Fibroblast of villous mesenchyme (primary cell): ENCODE measurements around the gene NUP85. TPM values are rescaled to one million over a fixed set of nuclear protein-coding genes. Genes with fewer than 3 reads are reported as not detected.
A peak's percentile ranks its signal among the peaks of the same experiment; 100 is the strongest.
"Not testable (repeated sequence)": the region's sequence is repeated elsewhere in the genome, so short reads cannot be mapped to it uniquely, and the experiment has no call there.

Experiments
- DNase-seq: peaks from one replicate; pipeline ENCODE4 v3.0.0-alpha.2; 2010; ENCODE audit warnings: low read depth
- H3K4me3 ChIP-seq: 2 replicates; pipeline ENCODE4 v1.5.1; 2011; ENCODE audit warnings: low read depth, mild to moderate bottlenecking, low read length
- total RNA-seq: library from RNA; depleted of rRNA; stranded (reverse); fragments of >200 nt; gene quantifications from 2 replicates; pipeline ENCODE4 v1.2.3, GENCODE V29; 2012
- TF ChIP-seq, protein P1 (sequence below): IDR thresholded peaks from 2 replicates; pipeline ENCODE4 v1.5.1; 2012; ENCODE audit warnings: low read depth, mild to moderate bottlenecking, low read length; ENCODE audit not compliant: insufficient read depth

NUP85 gene
- total RNA-seq, 1 donor = 31.1 TPM

DNA sequence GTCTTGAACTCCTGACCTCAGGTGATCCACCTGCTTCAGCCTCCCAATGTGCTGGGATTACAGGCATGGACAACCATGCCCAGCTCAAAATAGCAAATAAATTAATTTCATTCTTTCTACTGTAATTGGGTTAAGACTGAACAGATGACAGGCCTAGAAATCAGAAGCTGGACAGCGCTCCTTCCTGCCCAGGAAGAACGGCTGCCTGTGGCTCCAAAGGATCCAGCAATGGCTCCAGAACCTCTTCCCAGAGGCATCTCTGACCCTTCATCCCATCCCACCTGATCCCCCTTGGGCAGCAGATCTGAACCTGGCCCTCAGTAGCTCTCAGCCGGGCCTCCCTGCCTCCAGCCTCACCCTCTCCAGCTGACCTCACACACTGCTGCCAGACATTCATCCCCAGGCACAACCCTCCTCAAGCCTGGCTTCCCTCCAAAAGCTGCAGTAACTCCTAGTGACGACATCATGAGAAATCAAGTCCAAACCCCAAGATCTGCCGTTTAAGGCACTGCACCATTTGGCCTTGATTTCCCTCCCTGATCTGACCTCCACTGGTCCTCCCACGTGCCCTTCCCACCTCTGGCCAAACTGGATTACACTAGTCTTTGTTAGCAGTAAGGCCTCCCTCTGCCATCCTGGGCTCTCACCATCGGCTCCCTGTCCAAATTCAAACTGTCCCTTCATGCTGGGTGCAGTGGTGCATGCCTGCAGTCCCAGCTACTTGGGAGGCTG, 68.7 kb downstream of the NUP85 start:
- TF ChIP-seq, protein P1, sequence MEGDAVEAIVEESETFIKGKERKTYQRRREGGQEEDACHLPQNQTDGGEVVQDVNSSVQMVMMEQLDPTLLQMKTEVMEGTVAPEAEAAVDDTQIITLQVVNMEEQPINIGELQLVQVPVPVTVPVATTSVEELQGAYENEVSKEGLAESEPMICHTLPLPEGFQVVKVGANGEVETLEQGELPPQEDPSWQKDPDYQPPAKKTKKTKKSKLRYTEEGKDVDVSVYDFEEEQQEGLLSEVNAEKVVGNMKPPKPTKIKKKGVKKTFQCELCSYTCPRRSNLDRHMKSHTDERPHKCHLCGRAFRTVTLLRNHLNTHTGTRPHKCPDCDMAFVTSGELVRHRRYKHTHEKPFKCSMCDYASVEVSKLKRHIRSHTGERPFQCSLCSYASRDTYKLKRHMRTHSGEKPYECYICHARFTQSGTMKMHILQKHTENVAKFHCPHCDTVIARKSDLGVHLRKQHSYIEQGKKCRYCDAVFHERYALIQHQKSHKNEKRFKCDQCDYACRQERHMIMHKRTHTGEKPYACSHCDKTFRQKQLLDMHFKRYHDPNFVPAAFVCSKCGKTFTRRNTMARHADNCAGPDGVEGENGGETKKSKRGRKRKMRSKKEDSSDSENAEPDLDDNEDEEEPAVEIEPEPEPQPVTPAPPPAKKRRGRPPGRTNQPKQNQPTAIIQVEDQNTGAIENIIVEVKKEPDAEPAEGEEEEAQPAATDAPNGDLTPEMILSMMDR = no peak
- peak; percentile 53 for DNase-seq
- H3K4me3 ChIP-seq = no peak overlapping the region

DNA sequence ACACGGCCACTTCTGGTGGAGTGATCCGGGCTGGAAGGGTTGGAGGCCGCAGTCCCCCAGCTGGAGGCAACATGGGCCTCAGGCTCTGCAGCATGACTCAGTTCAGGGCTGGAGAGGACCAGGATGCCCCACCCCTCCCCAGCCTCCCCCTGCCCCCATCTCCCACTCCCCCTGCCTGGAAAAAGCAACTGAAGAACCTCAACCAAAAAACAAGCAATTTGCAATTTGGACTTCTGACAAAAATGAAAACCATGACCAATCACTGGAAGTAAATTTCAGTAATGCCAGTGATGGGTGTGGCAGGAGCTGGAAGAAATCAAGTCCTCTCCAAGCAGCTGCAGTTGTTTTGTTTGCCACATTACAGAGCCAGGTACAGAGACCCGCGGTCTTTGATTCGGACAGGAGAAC, 72.2 kb downstream of the NUP85 start:
- peak; percentile 57 for DNase-seq
- TF ChIP-seq, protein P1 = no peak
- H3K4me3 ChIP-seq = no peak overlapping the region

DNA sequence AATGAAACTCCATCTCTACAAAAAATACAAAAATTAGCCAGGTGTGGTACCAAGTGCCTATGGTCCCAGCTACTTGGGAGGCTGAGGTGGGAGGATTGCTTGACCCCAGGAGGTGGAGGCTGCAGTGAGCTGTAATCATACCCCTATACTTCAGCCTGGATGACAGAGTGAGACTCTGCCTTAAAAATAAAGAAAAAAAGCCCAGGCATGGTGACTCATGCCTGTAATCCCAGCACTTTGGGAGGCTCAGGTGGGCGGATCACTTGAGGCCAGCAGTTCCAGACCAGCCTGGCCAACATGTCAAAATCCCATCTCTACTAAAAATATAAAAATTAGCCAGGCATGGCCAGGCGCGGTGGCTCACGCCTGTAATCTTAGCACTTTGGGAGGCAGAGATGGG, 74.7 kb downstream of the NUP85 start:
- not testable (repeated sequence) for DNase-seq

DNA sequence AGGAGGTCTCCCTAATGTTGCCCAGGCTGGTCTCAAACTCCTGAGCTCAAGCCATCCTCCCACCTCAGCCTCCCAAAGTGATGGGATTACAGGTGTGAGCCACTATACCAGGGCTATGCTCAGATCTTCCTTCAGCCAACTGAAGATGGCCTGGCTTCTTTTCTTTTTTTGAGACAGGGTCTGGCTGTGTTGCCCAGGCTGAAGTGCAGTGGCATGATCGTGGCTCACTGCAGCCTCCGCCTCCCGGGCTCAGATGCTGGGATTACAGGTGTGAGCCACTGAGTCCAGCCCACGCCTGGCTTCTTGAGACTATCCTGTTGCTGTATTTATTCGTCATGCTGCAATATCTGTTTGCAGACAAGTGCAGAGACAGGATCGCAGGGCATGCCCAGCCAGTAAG, 79.6 kb downstream of the NUP85 start:
- DNase-seq = no peak
- TF ChIP-seq, protein P1 = no peak

More for the DNA sequence above, 74.7 kb downstream of the NUP85 start:
- not testable (repeated sequence) for H3K4me3 ChIP-seq

More for the DNA sequence above, 79.6 kb downstream of the NUP85 start:
- no peak overlapping the region for H3K4me3 ChIP-seq

Other genes with a start within 250 kb of the NUP85 start
- gene HID1, start 232.9 kb upstream of the NUP85 start, total RNA-seq = 3.5 and 4.3 TPM in 2 replicates
- gene CDR2L, start 218.0 kb upstream of the NUP85 start, total RNA-seq = 26.8 and 31.9 TPM in 2 replicates
- 23.7 and 30.6 TPM in 2 replicates for gene MRPL58, start 193.0 kb upstream of the NUP85 start, total RNA-seq
- 275 and 323 TPM in 2 replicates for gene ATP5PD, start 158.7 kb upstream of the NUP85 start, total RNA-seq
- gene KCTD2, start 158.5 kb upstream of the NUP85 start, total RNA-seq = 16.4 and 22.5 TPM in 2 replicates
- 5.6 and 6.4 TPM in 2 replicates for gene SLC16A5, start 117.7 kb upstream of the NUP85 start, total RNA-seq
- gene ARMC7, start 95.7 kb upstream of the NUP85 start, total RNA-seq = 2.6 and 3.0 TPM in 2 replicates
- gene NT5C, start 73.9 kb upstream of the NUP85 start, total RNA-seq = 40.2 and 98.2 TPM in 2 replicates
- 163 and 189 TPM in 2 replicates for gene JPT1, start 51.2 kb upstream of the NUP85 start, total RNA-seq
- 79.2 and 124 TPM in 2 replicates for gene SUMO2, start 22.7 kb upstream of the NUP85 start, total RNA-seq
- 13.2 and 14.2 TPM in 2 replicates for gene GGA3, start 55.9 kb downstream of the NUP85 start, total RNA-seq
- gene MRPS7, start 56.2 kb downstream of the NUP85 start, total RNA-seq = 57.0 and 70.8 TPM in 2 replicates
- 6.0 and 6.4 TPM in 2 replicates for gene MIF4GD, start 65.6 kb downstream of the NUP85 start, total RNA-seq
- 5.5 and 7.8 TPM in 2 replicates for gene SLC25A19, start 83.8 kb downstream of the NUP85 start, total RNA-seq
- gene GRB2, start 200.0 kb downstream of the NUP85 start, total RNA-seq = 78.0 and 98.0 TPM in 2 replicates